GM23338 (cell line): ENCODE data around the gene CCT2.

Experiments
- CTCF ChIP-seq, 2 experiments: fragments of 200-600 bp in 1 of 2; sonication (generic) in 1 of 2; conservative IDR thresholded peaks; 2 replicates each; pipeline versions ENCODE4 v1.5.1 to v1.6.1; 2016 to 2017; ENCODE audit warnings: antibody characterized with exemption in 2 of 2, low read depth in 2 of 2, mild to moderate bottlenecking in 2 of 2, moderate library complexity in 1 of 2
- EZH2phosphoT487 ChIP-seq: fragments of 200-600 bp; sonication (generic); IDR thresholded peaks from one replicate; pipeline ENCODE4 v1.8.1; 2018; ENCODE audit warnings: antibody characterized with exemption; ENCODE audit not compliant: unreplicated experiment

GRCh38 chr12:69620077-69620476 is 34.8 kb downstream of the CCT2 start:
- no peak for TF ChIP-seq CTCF (conservative IDR thresholded peaks at IDR 0.05; ENCODE audit: low read depth in 2 of 2)
- no peak for TF ChIP-seq EZH2phosphoT487
